ENCODE results near the gene CADM2. TPM values are rescaled to one million over a fixed set of nuclear protein-coding genes. Genes with fewer than 3 reads are reported as not detected.

Gene CADM2
- total RNA-seq, 1 donor from 2014 or later, result 4.0 TPM

DNA sequence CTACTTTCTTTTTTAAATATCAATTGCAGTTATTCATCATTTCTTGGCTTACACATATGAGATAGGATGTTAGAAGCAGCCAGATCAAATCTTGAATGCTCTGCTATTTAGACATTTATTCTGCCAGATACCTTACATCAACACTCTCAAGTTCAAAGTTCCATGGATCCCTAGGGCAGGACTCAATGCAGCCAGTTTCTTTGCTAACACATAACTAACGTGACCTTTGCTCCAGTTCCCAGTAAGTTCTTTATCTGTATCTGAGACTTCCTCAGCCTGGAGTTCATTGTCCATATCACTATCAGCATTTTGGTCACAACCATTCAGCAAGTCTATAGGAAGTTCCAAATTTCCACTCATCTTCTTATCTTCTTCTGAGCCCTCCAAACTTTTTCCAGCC, 1092.3 kb downstream of the CADM2 start:
- no peak for DNase-seq (ENCODE audit: extremely low spot score, unreplicated experiment)
- H3K4me1 Mint-ChIP-seq (ENCODE audit: unreplicated experiment), result no peaks in the 10 kb centered on the region
- no peaks in the 10 kb centered on the region for H3K9me3 Mint-ChIP-seq
- no peak overlapping the region for H3K27ac Mint-ChIP-seq
- H3K27me3 Mint-ChIP-seq, result no peaks in the 10 kb centered on the region
- no peak overlapping the region for H3K4me3 Mint-ChIP-seq
- TF ChIP-seq, protein P1, sequence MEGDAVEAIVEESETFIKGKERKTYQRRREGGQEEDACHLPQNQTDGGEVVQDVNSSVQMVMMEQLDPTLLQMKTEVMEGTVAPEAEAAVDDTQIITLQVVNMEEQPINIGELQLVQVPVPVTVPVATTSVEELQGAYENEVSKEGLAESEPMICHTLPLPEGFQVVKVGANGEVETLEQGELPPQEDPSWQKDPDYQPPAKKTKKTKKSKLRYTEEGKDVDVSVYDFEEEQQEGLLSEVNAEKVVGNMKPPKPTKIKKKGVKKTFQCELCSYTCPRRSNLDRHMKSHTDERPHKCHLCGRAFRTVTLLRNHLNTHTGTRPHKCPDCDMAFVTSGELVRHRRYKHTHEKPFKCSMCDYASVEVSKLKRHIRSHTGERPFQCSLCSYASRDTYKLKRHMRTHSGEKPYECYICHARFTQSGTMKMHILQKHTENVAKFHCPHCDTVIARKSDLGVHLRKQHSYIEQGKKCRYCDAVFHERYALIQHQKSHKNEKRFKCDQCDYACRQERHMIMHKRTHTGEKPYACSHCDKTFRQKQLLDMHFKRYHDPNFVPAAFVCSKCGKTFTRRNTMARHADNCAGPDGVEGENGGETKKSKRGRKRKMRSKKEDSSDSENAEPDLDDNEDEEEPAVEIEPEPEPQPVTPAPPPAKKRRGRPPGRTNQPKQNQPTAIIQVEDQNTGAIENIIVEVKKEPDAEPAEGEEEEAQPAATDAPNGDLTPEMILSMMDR (conservative IDR thresholded peaks at IDR 0.05), result no peak
- no peaks in the 10 kb centered on the region for H3K36me3 Mint-ChIP-seq

DNA sequence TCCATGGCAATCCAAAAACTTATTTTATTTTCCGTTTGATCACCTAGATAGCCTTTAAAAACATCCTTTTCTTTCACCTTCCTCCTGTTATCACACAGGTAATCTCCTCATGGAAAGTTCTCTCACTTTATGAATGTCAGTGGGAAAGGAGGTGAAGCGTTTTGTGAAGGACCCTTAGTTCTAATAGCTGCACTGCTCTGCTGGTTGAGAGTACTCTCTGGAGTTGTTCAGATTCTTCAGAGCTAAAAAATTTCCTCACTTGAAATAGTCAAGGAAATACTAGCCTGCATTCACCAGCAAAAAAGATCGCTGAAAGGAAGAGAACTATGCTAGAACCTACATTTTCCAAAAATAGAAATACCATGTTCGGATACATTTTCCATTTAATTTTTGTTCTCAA, 1097.2 kb downstream of the CADM2 start:
- no peak for DNase-seq (ENCODE audit: extremely low spot score, unreplicated experiment)
- Mint-ChIP-seq H3K9me3 (no peaks in the 10 kb centered on the region), H3K36me3 (no peaks in the 10 kb centered on the region), H3K27ac (no peak overlapping the region), H3K27me3 (no peaks in the 10 kb centered on the region), H3K4me3 (no peak overlapping the region), H3K4me1 (ENCODE audit: unreplicated experiment) (no peaks in the 10 kb centered on the region)
- TF ChIP-seq, protein P1 (conservative IDR thresholded peaks at IDR 0.05), result no peak

DNA sequence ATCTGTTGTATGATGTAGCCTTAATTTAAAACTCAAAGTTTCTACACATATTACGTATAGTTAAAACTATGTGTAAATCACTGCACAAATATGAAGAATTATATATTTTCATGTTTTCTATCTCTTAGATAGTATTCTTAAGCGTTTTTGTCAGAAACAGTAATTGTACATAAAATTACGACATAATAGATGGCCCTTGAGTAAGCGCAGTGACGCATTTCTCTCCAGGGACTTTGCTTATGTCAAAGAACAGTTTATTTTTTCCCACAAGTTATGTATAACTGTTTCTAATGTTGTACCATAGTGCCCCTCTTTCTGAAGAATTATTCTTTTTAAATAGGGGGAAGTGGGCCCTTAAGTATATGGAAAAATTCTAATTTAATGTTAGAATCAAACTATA, 1098.2 kb downstream of the CADM2 start:
- TF ChIP-seq, protein P1 (conservative IDR thresholded peaks at IDR 0.05), result no peak

DNA sequence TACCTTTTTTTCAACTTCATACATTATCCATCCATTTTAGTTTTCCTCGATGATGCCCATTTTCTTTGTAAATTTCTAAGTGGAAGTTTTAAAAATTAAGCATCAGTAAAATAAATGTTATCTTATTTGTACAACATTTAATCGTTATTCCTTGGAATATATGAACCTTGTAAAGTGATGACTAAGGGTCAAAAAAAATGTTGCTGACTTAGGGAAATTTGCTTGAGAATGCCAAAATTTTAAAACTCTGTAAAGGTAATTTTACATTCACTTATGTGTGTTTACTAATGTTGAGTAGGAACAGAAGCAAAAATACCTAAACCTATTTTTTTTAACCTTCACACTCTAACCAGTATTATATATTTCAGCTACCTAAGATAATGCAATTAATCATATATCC, 1115.0 kb downstream of the CADM2 start:
- no peaks in the 10 kb centered on the region for H3K4me1 Mint-ChIP-seq (ENCODE audit: unreplicated experiment)

More for the DNA sequence above, 1098.2 kb downstream of the CADM2 start:
- Mint-ChIP-seq H3K27ac (no peak overlapping the region), H3K27me3 (no peaks in the 10 kb centered on the region), H3K36me3 (no peaks in the 10 kb centered on the region), H3K4me3 (no peak overlapping the region), H3K4me1 (ENCODE audit: unreplicated experiment) (no peaks in the 10 kb centered on the region), H3K9me3 (no peaks in the 10 kb centered on the region)
- DNase-seq (ENCODE audit: extremely low spot score, unreplicated experiment), result no peak

DNA sequence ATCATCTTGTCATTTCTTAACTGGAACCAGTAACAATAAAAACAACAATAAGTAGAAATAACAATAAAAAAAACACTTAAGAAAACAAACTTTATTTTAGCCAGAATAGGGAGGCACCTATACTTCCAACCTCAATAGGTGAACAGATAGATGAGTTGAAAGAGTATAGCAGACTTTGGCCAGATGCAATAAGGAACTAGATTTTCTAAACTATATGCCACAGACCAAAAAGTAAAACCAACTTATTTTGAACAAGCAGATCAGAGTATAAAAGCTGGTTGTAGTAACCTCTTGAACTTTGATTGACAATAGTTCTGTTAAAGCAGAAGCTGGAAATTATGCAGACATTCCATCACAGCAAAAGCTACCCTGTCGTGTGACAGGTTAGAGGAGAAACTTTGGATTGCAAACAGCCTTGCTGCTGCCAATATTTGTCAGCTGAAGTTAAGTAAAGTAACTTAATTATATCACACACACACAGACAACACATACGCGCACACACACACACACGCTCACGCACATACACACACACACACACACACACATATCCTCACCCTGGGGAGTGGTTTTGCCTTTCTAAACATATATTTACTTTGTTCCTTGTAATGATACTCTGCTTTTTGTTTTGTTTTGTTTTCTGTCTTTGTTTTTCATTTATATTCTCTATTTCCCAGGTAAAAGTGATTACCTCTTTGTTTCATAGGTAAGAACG, 1128.5 kb downstream of the CADM2 start:
- H3K36me3 Mint-ChIP-seq, result no peaks in the 10 kb centered on the region
- no peak overlapping the region for H3K4me3 Mint-ChIP-seq
- no peak overlapping the region for H3K27ac Mint-ChIP-seq
- H3K27me3 Mint-ChIP-seq, result no peaks in the 10 kb centered on the region
- TF ChIP-seq, protein P1 (conservative IDR thresholded peaks at IDR 0.05), result no peak
- DNase-seq (ENCODE audit: extremely low spot score, unreplicated experiment), result no peak
- H3K4me1 Mint-ChIP-seq (ENCODE audit: unreplicated experiment), result no peaks in the 10 kb centered on the region
- H3K9me3 Mint-ChIP-seq, result no peaks in the 10 kb centered on the region

More for the DNA sequence above, 1115.0 kb downstream of the CADM2 start:
- Mint-ChIP-seq H3K27me3 (no peaks in the 10 kb centered on the region), H3K27ac (no peak overlapping the region), H3K4me3 (no peak overlapping the region), H3K9me3 (no peaks in the 10 kb centered on the region), H3K36me3 (no peaks in the 10 kb centered on the region)
- DNase-seq (ENCODE audit: extremely low spot score, unreplicated experiment), result no peak
- TF ChIP-seq, protein P1 (conservative IDR thresholded peaks at IDR 0.05), result no peak
